ENCODE results near the gene CCNK.

GRCh38 chr14:99549684-99550083 is 68.5 kb downstream of the CCNK start:
- TF ChIP-seq, protein P1, sequence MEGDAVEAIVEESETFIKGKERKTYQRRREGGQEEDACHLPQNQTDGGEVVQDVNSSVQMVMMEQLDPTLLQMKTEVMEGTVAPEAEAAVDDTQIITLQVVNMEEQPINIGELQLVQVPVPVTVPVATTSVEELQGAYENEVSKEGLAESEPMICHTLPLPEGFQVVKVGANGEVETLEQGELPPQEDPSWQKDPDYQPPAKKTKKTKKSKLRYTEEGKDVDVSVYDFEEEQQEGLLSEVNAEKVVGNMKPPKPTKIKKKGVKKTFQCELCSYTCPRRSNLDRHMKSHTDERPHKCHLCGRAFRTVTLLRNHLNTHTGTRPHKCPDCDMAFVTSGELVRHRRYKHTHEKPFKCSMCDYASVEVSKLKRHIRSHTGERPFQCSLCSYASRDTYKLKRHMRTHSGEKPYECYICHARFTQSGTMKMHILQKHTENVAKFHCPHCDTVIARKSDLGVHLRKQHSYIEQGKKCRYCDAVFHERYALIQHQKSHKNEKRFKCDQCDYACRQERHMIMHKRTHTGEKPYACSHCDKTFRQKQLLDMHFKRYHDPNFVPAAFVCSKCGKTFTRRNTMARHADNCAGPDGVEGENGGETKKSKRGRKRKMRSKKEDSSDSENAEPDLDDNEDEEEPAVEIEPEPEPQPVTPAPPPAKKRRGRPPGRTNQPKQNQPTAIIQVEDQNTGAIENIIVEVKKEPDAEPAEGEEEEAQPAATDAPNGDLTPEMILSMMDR (IDR thresholded peaks at IDR 0.05), result no peak
- TF ChIP-seq POLR2A (IDR thresholded peaks at IDR 0.05), result no peak
